GM21529 (cell line): ENCODE data around the gene TBCD.

ENCODE experiments used
- ATAC-seq: cut with Tn5 transposase; IDR thresholded peaks from one replicate; pipeline ENCODE4 v1.9.1; 2021; ENCODE audit not compliant: unreplicated experiment

TBCD gene

DNA sequence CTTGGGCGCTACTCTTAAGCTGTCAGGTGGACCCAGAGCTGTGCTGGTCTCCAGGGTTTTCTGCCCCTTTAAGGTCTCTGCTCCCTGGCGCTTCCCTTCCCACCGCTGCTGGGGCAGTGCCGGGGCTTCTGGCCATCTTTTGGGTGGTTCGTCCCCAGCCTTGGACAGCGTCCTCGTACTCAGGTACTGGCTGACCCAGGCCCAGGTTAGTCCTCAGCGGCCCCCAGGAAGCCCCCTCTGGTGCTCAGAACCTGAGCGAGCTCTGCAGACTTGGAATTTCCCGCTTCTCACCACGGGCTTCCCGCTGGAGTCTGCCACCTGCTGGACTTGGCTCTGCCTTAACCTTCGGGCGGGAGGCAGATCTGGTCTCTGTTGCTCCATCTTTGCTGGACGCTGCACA lies 182.0 kb downstream of the TBCD start:
- no peak for ATAC-seq

- no peak for ATAC-seq
Observed at GRCh38 chr17:82935966-82936767, 184.3 kb downstream of the TBCD start.

- ATAC-seq = no peak
Observed at GRCh38 chr17:82936768-82937171, 184.9 kb downstream of the TBCD start.

GRCh38 chr17:82937411-82938371 lies 185.8 kb downstream of the TBCD start:
- ATAC-seq = no peak

DNA sequence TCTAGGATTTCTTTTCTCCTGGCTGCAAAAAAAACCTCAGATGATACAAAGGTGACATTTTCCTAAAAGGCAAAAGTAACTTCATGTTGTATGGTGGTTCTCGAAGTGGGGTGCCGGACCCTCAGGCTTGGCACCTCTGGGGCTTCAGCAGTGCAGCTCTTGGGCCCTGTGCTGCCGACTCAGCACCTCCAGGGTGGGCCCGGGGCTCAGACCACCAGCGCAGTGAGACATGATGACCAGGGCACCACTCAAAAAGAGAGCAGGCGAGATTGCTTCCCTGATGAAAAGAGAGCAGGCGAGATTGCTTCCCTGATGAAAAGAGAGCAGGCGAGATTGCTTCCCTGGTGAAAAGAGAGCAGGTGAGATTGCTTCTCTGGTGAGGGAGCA lies 186.6 kb downstream of the TBCD start:
- no peak for ATAC-seq

DNA sequence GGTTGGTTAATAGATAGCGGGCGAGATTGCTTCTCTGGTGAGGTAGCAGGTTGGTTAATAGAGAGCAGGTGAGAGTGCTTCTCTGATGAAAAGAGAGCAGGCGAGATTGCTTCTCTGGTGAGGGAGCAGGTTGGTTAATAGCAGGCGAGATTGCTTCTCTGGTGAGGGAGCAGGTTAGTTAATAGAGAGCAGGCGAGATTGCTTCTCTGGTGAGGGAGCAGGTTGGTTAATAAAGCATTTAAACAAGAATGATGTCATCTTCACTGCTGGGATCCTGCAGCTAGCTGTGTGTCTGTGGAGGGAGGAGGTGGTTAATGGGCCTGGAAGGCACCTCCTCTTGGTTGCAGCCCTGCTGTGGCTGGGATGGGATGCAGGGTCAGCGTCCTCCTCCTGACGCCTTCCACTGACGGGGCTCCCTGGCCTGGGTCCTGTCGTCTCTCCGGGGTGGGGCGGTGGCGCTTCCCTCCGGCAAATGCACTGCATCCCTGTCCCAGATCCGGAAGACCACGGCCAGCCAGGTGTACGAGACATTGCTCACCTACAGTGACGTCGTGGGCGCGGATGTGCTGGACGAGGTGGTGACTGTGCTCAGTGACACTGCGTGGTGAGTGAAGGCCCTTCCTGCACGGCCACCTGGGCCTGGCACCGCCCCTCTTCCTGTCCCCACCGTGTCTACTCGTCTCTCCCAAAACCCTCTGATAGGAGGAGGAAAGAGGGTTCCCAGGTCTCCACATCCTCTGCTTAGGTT lies 187.2 kb downstream of the TBCD start:
- no peak for ATAC-seq

- ATAC-seq = no peak
Observed at GRCh38 chr17:82939621-82940135, 187.8 kb downstream of the TBCD start.

DNA sequence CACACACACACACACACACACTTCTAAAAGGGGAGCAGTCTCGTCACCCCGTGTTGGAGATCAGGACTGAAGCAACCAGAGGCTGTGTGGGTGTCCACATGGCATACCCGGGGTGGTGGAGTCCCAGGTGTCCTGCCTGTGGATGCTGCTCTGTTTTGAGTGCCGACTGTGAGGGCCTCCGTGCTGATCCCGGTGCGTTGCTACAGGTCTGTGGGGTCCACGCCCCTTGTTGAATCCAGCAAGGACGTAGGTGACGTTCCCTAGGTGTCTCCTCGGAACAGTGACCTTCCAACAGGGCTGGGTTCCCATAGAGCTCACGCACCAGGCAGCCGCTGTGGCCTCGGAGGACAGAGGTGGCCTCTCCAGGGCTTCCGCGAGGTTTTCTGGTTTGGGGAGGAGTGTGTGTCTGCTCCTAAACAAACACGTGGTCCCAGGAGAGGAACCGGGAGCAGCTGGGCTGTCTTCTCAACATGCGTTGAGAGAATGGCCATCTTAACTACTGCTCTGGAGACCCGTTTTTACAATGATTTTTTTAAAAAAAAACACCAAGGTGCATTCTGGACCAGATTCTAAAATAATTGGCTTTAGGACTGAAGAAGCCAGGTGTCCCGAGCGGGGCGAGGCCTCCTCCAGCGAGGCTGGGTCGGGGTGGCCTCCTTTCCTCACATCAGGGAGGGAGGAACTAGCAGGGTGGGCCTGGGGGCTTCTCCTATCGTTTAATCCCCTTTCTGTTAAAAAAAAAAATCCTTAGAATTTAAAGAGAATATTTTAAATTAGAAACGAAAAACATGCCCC lies 188.6 kb downstream of the TBCD start:
- no peak for ATAC-seq

GRCh38 chr17:82941021-82942001 lies 189.4 kb downstream of the TBCD start:
- no peak for ATAC-seq

DNA sequence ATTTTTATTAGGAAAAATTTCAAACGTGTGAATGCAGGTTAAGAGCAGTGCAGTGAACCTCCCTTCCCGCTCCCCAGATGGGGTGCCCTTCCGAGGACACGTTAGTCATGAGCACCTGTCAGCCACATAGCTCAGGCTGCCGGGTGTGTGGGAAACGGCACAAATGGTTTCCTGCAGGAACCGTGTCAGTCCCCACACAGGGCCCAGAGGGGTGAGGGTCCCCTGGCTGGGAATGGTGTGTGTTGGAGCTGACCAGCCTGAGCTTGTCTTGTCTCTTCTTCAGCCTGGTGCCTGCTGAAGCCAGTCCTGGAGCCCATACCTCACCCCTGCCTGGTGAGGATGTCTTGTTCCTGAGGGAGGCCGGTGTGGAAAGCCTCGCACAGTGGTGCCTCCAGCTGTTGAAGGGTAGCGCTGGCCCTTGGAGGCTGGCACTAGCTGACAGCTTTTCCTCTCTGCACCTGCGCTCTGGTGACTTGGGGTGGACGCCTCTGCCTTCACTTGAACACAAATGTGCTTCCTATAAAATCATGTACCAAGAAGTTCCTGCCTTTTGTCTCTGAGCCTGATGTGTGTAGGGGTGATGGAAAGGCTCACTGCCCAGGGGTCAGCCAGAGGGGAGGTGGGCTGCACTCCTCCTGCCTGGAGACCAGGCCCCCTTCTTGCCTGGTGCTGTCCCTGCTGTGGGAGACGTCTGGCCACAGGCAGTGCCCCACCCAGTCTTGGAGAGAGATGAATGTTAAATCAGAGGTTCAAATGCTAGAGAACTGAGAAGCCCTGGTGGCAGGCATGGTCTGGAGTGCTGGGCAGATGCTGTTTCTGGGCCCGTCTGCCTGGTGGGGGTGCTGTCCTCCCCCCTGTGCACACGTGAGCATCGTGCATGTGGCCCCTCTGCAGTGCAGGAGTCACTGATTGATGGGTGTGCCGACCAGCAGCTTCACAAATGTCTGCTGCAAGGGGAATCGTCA lies 190.6 kb downstream of the TBCD start:
- ATAC-seq = no peak

DNA sequence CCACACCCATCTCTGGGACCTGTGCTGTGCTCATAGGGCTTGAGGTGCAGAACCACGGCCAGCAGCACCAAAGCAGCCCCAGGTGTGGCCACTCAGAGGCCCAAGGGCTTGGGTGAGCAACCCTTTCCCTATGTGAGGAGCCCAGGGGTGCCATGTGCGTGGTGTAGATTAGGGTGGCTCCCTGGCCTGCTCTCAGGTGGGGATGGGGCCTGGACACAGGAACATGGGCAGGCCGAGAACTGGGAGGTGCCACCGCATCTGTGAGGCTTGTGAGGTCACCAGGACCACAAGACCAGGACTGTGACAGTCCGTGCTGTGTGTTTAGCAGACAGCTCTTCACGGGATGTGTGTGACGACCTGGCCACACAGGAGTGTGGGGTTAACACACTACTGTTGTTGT lies 191.5 kb downstream of the TBCD start:
- no peak for ATAC-seq

GRCh38 chr17:82943751-82944150 lies 191.9 kb downstream of the TBCD start:
- ATAC-seq = no peak

DNA sequence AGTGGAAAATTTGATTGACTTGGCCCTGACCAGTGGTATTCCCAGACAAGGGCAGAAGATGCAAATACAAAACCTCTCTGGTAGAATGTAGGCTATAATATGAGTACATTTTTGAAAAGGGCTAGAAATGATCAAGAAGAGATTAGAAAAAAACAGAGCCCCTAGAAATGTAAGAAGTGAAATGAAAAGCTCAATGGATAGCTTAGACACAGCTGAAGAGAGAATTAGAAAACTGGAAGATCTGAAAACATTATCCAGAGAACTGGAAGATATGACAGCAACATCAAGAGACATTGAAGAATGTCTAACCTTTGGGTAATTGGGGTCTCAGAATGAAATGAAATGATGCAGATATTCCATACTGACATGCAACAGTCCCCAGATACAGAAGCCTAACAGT lies 193.1 kb downstream of the TBCD start:
- ATAC-seq = no peak

- ATAC-seq = no peak
Observed at GRCh38 chr17:82946081-82946480, 194.2 kb downstream of the TBCD start.

- ATAC-seq = no peak
Observed at GRCh38 chr17:82947051-82947991, 195.5 kb downstream of the TBCD start.

DNA sequence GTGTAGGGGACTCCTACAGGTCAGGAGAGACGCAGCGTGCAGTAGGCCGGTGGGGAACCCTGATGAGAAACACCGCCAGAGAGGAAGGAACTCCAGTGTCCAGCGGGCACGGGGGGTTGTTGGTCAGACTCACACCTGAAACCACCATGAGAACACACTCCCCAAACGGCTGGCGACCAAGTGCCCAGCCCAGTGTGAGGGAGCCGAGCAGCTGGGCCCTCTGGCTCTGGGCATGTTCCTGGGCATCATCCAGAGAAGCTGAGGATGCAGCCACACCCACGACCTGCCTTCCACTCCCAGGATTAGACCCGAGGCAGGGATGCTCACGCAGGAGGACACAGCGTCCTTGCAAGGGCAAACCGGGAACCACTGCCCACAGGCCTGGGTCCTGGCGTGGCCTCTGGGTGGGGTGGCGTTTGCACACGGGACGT lies 196.2 kb downstream of the TBCD start:
- ATAC-seq = no peak

DNA sequence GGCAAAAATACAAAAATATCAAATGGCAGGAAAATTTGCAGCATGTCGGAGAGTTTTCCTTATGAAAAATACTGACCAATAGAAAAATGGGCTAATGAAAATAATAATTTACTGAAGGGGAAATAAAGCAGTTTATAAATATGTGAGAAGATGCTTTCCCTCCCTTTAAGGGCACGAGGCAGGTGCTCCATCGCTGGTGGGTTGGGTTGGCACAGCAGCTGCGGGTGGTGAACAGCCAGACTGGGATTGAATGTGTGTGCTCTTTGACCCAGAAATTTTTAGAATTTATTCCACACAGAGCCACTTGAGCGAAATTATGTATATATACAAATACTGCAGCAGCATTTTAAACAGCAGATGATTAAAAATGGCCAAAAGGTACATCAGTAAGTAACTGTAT lies 197.1 kb downstream of the TBCD start:
- no peak for ATAC-seq
